ENCODE measurements around the gene PPARG. TPM values are rescaled to one million over a fixed set of nuclear protein-coding genes. Genes with fewer than 3 reads are reported as not detected.

The PPARG gene
- total RNA-seq, 1 experiment from 2014 or later = 71.6 TPM

DNA sequence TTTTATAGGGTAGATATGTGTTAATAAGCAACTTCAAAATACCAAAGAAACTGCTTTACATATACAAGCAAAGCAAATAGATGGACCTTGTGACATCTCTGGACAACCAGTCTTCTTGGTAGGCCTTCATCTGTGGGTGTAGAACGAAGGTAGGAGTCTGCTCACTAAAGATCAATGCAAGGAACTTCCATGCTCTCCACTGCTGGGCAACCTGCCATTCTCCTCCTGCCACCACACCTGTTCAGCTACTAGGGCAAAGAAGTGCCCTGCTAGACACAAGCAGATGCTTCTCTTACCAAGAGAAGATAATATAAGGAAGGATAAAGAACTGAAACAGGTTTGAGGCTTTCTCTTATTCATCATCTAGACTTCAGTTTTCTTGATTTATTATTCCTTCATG is 12.6 kb downstream of the PPARG start:
- DNase-seq (ENCODE audit: low read depth, low spot score) (no peak), ATAC-seq (no peak)
- ChIA-PET CTCF (no interaction called here), POLR2A (no interaction called here), RAD21 (ENCODE audit: low non-redundant PET in 1 of 2, low total read pairs in 2 of 2, uncharacterized antibody in 2 of 2, unreplicated experiment in 2 of 2) (no interaction called here)
- Histone ChIP-seq H2AFZ (ENCODE audit: low read depth, low read length, poor library complexity, severe bottlenecking) (no peak overlapping the region), H3K79me2 (ENCODE audit: insufficient read depth, low read length) (peaks cover 24% of the 10 kb centered on the region), H3K27ac (ENCODE audit: low read depth, low read length) (no peak overlapping the region), H3K4me2 (ENCODE audit: low read length) (no peak overlapping the region), H3K9ac (ENCODE audit: low read length) (no peak overlapping the region), H3K9me2 (ENCODE audit: insufficient read depth) (no peaks in the 10 kb centered on the region), H3K4me3 (replicated peaks in 1 of 2; ENCODE audit: low read depth in 1 of 2, low read length in 2 of 2) (no peak overlapping the region), H4K20me1 (ENCODE audit: insufficient read depth) (no peaks in the 10 kb centered on the region), H3K36me3 (ENCODE audit: control insufficient read depth in 1 of 2, insufficient read depth in 2 of 2, low read length in 2 of 2) (no peaks in the 10 kb centered on the region), H3K4me1 (ENCODE audit: control insufficient read depth in 1 of 2, insufficient read depth in 2 of 2, low read length in 2 of 2) (peaks cover 18 to 65% of the 10 kb centered on the region in 2 experiments), H3K27me3 (ENCODE audit: insufficient read depth, low read length) (no peaks in the 10 kb centered on the region), H3K9me3 (ENCODE audit: control insufficient read depth in 1 of 2, insufficient read depth in 1 of 2, low read depth in 1 of 2, low read length in 2 of 2) (no peaks in the 10 kb centered on the region)
- TSS peak; percentile 7 for BruUV-seq (replicated peaks)
- TF ChIP-seq EGR1 (IDR thresholded peaks at IDR 0.05; ENCODE audit: low read depth) (no peak), POLR2AphosphoS5 (IDR thresholded peaks at IDR 0.05; ENCODE audit: low read depth, low read length) (no peak), ZFX (IDR thresholded peaks at IDR 0.05) (no peak), CEBPB (IDR thresholded peaks at IDR 0.05; ENCODE audit: low read depth) (no peak), EZH2phosphoT487 (IDR thresholded peaks at IDR 0.05; ENCODE audit: borderline replicate concordance) (no peak), POLR2A (IDR thresholded peaks at IDR 0.05; ENCODE audit: borderline replicate concordance, extremely low read depth, insufficient read depth, insufficient read length) (no peak)
- TF ChIP-seq, protein P1, sequence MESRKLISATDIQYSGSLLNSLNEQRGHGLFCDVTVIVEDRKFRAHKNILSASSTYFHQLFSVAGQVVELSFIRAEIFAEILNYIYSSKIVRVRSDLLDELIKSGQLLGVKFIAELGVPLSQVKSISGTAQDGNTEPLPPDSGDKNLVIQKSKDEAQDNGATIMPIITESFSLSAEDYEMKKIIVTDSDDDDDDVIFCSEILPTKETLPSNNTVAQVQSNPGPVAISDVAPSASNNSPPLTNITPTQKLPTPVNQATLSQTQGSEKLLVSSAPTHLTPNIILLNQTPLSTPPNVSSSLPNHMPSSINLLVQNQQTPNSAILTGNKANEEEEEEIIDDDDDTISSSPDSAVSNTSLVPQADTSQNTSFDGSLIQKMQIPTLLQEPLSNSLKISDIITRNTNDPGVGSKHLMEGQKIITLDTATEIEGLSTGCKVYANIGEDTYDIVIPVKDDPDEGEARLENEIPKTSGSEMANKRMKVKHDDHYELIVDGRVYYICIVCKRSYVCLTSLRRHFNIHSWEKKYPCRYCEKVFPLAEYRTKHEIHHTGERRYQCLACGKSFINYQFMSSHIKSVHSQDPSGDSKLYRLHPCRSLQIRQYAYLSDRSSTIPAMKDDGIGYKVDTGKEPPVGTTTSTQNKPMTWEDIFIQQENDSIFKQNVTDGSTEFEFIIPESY (IDR thresholded peaks at IDR 0.05; ENCODE audit: extremely low read depth, insufficient replicate concordance, low read length) = no peak
- TF ChIP-seq, protein P2, sequence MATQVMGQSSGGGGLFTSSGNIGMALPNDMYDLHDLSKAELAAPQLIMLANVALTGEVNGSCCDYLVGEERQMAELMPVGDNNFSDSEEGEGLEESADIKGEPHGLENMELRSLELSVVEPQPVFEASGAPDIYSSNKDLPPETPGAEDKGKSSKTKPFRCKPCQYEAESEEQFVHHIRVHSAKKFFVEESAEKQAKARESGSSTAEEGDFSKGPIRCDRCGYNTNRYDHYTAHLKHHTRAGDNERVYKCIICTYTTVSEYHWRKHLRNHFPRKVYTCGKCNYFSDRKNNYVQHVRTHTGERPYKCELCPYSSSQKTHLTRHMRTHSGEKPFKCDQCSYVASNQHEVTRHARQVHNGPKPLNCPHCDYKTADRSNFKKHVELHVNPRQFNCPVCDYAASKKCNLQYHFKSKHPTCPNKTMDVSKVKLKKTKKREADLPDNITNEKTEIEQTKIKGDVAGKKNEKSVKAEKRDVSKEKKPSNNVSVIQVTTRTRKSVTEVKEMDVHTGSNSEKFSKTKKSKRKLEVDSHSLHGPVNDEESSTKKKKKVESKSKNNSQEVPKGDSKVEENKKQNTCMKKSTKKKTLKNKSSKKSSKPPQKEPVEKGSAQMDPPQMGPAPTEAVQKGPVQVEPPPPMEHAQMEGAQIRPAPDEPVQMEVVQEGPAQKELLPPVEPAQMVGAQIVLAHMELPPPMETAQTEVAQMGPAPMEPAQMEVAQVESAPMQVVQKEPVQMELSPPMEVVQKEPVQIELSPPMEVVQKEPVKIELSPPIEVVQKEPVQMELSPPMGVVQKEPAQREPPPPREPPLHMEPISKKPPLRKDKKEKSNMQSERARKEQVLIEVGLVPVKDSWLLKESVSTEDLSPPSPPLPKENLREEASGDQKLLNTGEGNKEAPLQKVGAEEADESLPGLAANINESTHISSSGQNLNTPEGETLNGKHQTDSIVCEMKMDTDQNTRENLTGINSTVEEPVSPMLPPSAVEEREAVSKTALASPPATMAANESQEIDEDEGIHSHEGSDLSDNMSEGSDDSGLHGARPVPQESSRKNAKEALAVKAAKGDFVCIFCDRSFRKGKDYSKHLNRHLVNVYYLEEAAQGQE (IDR thresholded peaks at IDR 0.05; ENCODE audit: low read depth) = no peak
- TF ChIP-seq, protein P3, sequence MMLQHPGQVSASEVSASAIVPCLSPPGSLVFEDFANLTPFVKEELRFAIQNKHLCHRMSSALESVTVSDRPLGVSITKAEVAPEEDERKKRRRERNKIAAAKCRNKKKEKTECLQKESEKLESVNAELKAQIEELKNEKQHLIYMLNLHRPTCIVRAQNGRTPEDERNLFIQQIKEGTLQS (IDR thresholded peaks at IDR 0.05) = no peak
- intact Hi-C loops (cut with micrococcal nuclease) = loop anchor here (5.0 kb wide), 1 partner anchor 109 kb away; no protein-coding TSS in a partner anchor
